Kidney (tissue), 14 donors: ENCODE results near the gene ARHGAP30. TPM values are rescaled to one million over a fixed set of nuclear protein-coding genes. Genes with fewer than 3 reads are reported as not detected.

Experiments
- DNase-seq, 5 donors: peaks; one replicate each; pipeline ENCODE4 v3.0.0-alpha.2; 2013 to 2020
- FAIRE-seq: peaks from 2 replicates; lab custom pipeline; 2012; peaks lifted over from hg19 to GRCh38; lab: Jason Lieb, UNC
- H3K27ac ChIP-seq, 2 donors: one replicate each; pipeline ENCODE4 v1.7.0; 2013; ENCODE audit warnings: low read depth in 2 of 2, low read length in 2 of 2, inconsistent platforms in 1 of 2
- H3K27me3 ChIP-seq: one replicate; pipeline ENCODE4 v1.7.1; 2013; ENCODE audit warnings: low read length, inconsistent platforms; ENCODE audit not compliant: control insufficient read depth, insufficient read depth
- H3K36me3 ChIP-seq, 3 donors: one replicate each; pipeline versions ENCODE4 v1.7.0 to v1.7.1; 2013; ENCODE audit warnings: low read length in 3 of 3, control low read depth in 1 of 3, inconsistent platforms in 1 of 3; ENCODE audit not compliant: insufficient read depth in 3 of 3, control insufficient read depth in 2 of 3
- H3K4me1 ChIP-seq, 3 donors: one replicate each; pipeline versions ENCODE4 v1.7.0 to v1.7.1; 2013; ENCODE audit warnings: low read length in 3 of 3, inconsistent platforms in 1 of 3, low read depth in 1 of 3; ENCODE audit not compliant: control insufficient read depth in 2 of 3, insufficient read depth in 2 of 3
- H3K4me3 ChIP-seq, 3 donors: one replicate each; pipeline versions ENCODE4 v1.7.0 to v1.8.1; 2013; ENCODE audit warnings: low read length in 3 of 3, control low read depth in 1 of 3, inconsistent platforms in 1 of 3
- H3K9ac ChIP-seq, 3 donors: one replicate each; pipeline versions ENCODE4 v1.7.0 to v1.7.1; 2013; ENCODE audit warnings: low read length in 3 of 3, control low read depth in 1 of 3, inconsistent platforms in 1 of 3
- H3K9me3 ChIP-seq, 3 donors: one replicate each; pipeline versions ENCODE4 v1.7.0 to v1.7.1; 2013; ENCODE audit warnings: low read length in 3 of 3, control low read depth in 1 of 3, inconsistent platforms in 1 of 3; ENCODE audit not compliant: control insufficient read depth in 2 of 3, insufficient read depth in 1 of 3
- CTCF ChIP-seq: IDR thresholded peaks from 3 replicates; pipeline ENCODE4 v1.5.1; 2012; ENCODE audit warnings: mild to moderate bottlenecking, moderate library complexity, borderline replicate concordance; ENCODE audit not compliant: insufficient read depth; ENCODE audit errors: extremely low read depth
- intact Hi-C: fragments of 100-400 bp; cut with DNase I; formaldehyde crosslinking; loops from one replicate; pipeline ENCODE4 v1.11.1; 2022
- polyA plus RNA-seq: library from polyadenylated mRNA; stranded (reverse); fragments of 350-450 nt; fragmentation: Illumina TruSeq; extraction: RNeasy Lipid Tissue Mini Kit (QIAGEN cat#74804); gene quantifications from one replicate; pipeline ENCODE4 v1.2.3, GENCODE V29; 2014; ENCODE audit warnings: low read depth, low replicate concordance; ENCODE audit not compliant: insufficient read depth
- total RNA-seq: library from RNA; stranded (reverse); fragmentation: NEBNext Ultra II Directional; extraction: Animal tissue kit (Norgen Biotek cat#: 25700); gene quantifications from one replicate; pipeline ENCODE4 v1.2.1, GENCODE V29; 2021
- donor health status: control.
- donor health status: control.
- donor health status: control.
- donor health status: control.
- donor health status: control.
- donor health status: DM: yes; HTN: yes; CAD: no.
- donor health status: Normal renal cell carcinoma (clear cell type).

The ARHGAP30 gene
- total and polyA plus RNA-seq, 2 donors from 2014 or later = 1.2 to 21.6 TPM

- intact Hi-C loops = no loop called here
- FAIRE-seq = no peak
- H3K36me3 ChIP-seq = peaks cover 0 to 32% (median 20%) of the 10 kb centered on the region in 3 donors
- no peaks in the 10 kb centered on the region for H3K27me3 ChIP-seq
- TF ChIP-seq CTCF = peak; percentile 71
- H3K27ac ChIP-seq = peak overlapping the region; percentile 48 to 82
- no peak overlapping the region for H3K4me3 ChIP-seq
- peaks cover 0 to 9% (median 2%) of the 10 kb centered on the region in 3 donors for H3K4me1 ChIP-seq
- no peak overlapping the region for H3K9ac ChIP-seq
- no peaks in the 10 kb centered on the region for H3K9me3 ChIP-seq
- DNase-seq = peak; percentile 35 to 77 (median 54)
These were observed 72.2 kb downstream of the ARHGAP30 start for GRCh38 chr1:160997323-160998038.

Other genes with a start within 250 kb of the ARHGAP30 start
- gene CD244, start 207.0 kb downstream of the ARHGAP30 start, total RNA-seq = 1.8 TPM
- gene CD244, start 207.0 kb downstream of the ARHGAP30 start, polyA plus RNA-seq = 0.15 TPM
- not detected for gene ITLN1, start 184.7 kb downstream of the ARHGAP30 start, total RNA-seq
- gene ITLN1, start 184.7 kb downstream of the ARHGAP30 start, polyA plus RNA-seq = 15.4 TPM
- gene ITLN2, start 115.1 kb downstream of the ARHGAP30 start, total RNA-seq = not detected
- gene ITLN2, start 115.1 kb downstream of the ARHGAP30 start, polyA plus RNA-seq = 0.88 TPM
- gene F11R, start 48.7 kb downstream of the ARHGAP30 start, total RNA-seq = 117 TPM
- 36.9 TPM for gene F11R, start 48.7 kb downstream of the ARHGAP30 start, polyA plus RNA-seq
- gene TSTD1, start 30.9 kb downstream of the ARHGAP30 start, total RNA-seq = 74.5 TPM
- 200 TPM for gene TSTD1, start 30.9 kb downstream of the ARHGAP30 start, polyA plus RNA-seq
- 56.1 TPM for gene USF1, start 23.9 kb downstream of the ARHGAP30 start, total RNA-seq
- 48.7 TPM for gene USF1, start 23.9 kb downstream of the ARHGAP30 start, polyA plus RNA-seq
- 12.8 TPM for gene NECTIN4, start 19.7 kb upstream of the ARHGAP30 start, total RNA-seq
- 2.7 TPM for gene NECTIN4, start 19.7 kb upstream of the ARHGAP30 start, polyA plus RNA-seq
- gene KLHDC9, start 28.5 kb upstream of the ARHGAP30 start, total RNA-seq = 21.9 TPM
- gene KLHDC9, start 28.5 kb upstream of the ARHGAP30 start, polyA plus RNA-seq = 32.2 TPM
- 46.7 TPM for gene PFDN2, start 48.1 kb upstream of the ARHGAP30 start, total RNA-seq
- 149 TPM for gene PFDN2, start 48.1 kb upstream of the ARHGAP30 start, polyA plus RNA-seq
- gene NIT1, start 48.2 kb upstream of the ARHGAP30 start, total RNA-seq = 42.3 TPM
- 91.5 TPM for gene NIT1, start 48.2 kb upstream of the ARHGAP30 start, polyA plus RNA-seq
- 37.2 TPM for gene DEDD, start 62.8 kb upstream of the ARHGAP30 start, total RNA-seq
- gene DEDD, start 62.8 kb upstream of the ARHGAP30 start, polyA plus RNA-seq = 23.2 TPM
- gene UFC1, start 84.1 kb upstream of the ARHGAP30 start, total RNA-seq = 96.9 TPM
- 175 TPM for gene UFC1, start 84.1 kb upstream of the ARHGAP30 start, polyA plus RNA-seq
- 26.3 TPM for gene USP21, start 89.6 kb upstream of the ARHGAP30 start, total RNA-seq
- gene USP21, start 89.6 kb upstream of the ARHGAP30 start, polyA plus RNA-seq = 27.7 TPM
- 23.6 TPM for gene PPOX, start 96.5 kb upstream of the ARHGAP30 start, total RNA-seq
- 29.4 TPM for gene PPOX, start 96.5 kb upstream of the ARHGAP30 start, polyA plus RNA-seq
- gene B4GALT3, start 107.6 kb upstream of the ARHGAP30 start, total RNA-seq = 22.9 TPM
- gene B4GALT3, start 107.6 kb upstream of the ARHGAP30 start, polyA plus RNA-seq = 33.5 TPM
- 14.0 TPM for gene ADAMTS4, start 129.2 kb upstream of the ARHGAP30 start, total RNA-seq
- gene ADAMTS4, start 129.2 kb upstream of the ARHGAP30 start, polyA plus RNA-seq = 0.26 TPM
- 92.7 TPM for gene NDUFS2, start 132.5 kb upstream of the ARHGAP30 start, total RNA-seq
- gene NDUFS2, start 132.5 kb upstream of the ARHGAP30 start, polyA plus RNA-seq = 197 TPM
- gene FCER1G, start 145.4 kb upstream of the ARHGAP30 start, total RNA-seq = 43.4 TPM
- 38.9 TPM for gene FCER1G, start 145.4 kb upstream of the ARHGAP30 start, polyA plus RNA-seq
- gene APOA2, start 153.7 kb upstream of the ARHGAP30 start, total RNA-seq = not detected
- gene APOA2, start 153.7 kb upstream of the ARHGAP30 start, polyA plus RNA-seq = not detected
- 12.1 TPM for gene TOMM40L, start 156.2 kb upstream of the ARHGAP30 start, total RNA-seq
- gene TOMM40L, start 156.2 kb upstream of the ARHGAP30 start, polyA plus RNA-seq = 29.0 TPM
- not detected for gene NR1I3, start 168.3 kb upstream of the ARHGAP30 start, total RNA-seq
- gene NR1I3, start 168.3 kb upstream of the ARHGAP30 start, polyA plus RNA-seq = 19.6 TPM
- gene PCP4L1, start 188.9 kb upstream of the ARHGAP30 start, total RNA-seq = 1.3 TPM
- gene PCP4L1, start 188.9 kb upstream of the ARHGAP30 start, polyA plus RNA-seq = 1.2 TPM
- 4.1 TPM for gene MPZ, start 240.1 kb upstream of the ARHGAP30 start, total RNA-seq
- gene MPZ, start 240.1 kb upstream of the ARHGAP30 start, polyA plus RNA-seq = 3.0 TPM
- gene SDHC, start 244.5 kb upstream of the ARHGAP30 start, total RNA-seq = 209 TPM
- 390 TPM for gene SDHC, start 244.5 kb upstream of the ARHGAP30 start, polyA plus RNA-seq